ENCODE results near the gene PCDH9.

- TF ChIP-seq CTCF (IDR thresholded peaks at IDR 0.05; ENCODE audit: low read depth, low read length) (no peak), EZH2phosphoT487 (IDR thresholded peaks at IDR 0.05; ENCODE audit: low read depth) (no peak)
Measured at GRCh38 chr13:67259208-67259607, 29.1 kb upstream of the PCDH9 start.

Measured in OCI-LY3 (cell line).